ENCODE results near the gene LIN37. TPM values are rescaled to one million over a fixed set of nuclear protein-coding genes. Genes with fewer than 3 reads are reported as not detected.

The LIN37 gene
- total and polyA plus RNA-seq, 4 donors: 2.6 to 7.0 (median 6.1) TPM

- peaks cover 12 to 34% (median 25%) of the 10 kb centered on the region in 4 donors for H3K4me1 ChIP-seq (ENCODE audit: control insufficient read depth in 4 of 4, insufficient read depth in 4 of 4, low read length in 3 of 4)
- peak overlapping the region; percentile 69 to 91 (median 90) for H3K4me3 ChIP-seq (ENCODE audit: low read depth in 1 of 3, low read length in 3 of 3)
- peak overlapping the region; percentile 75 to 86 for H3K27ac ChIP-seq (ENCODE audit: low read depth in 1 of 2, low read length in 2 of 2)
- H3K9me3 ChIP-seq (ENCODE audit: control insufficient read depth in 4 of 4, low read length in 3 of 4): no peaks in the 10 kb centered on the region
- no peaks in the 10 kb centered on the region for H3K27me3 ChIP-seq (ENCODE audit: control insufficient read depth in 4 of 4, insufficient read depth in 4 of 4, low read length in 3 of 4)
- peaks cover 4 to 11% (median 9%) of the 10 kb centered on the region in 4 donors for H3K36me3 ChIP-seq (ENCODE audit: control insufficient read depth in 4 of 4, insufficient read depth in 3 of 4, low read depth in 1 of 4, low read length in 3 of 4)
- WGBS: under 1% methylated on average over 77 of the region's 77 CpGs
- DNase-seq (ENCODE audit: low spot score): peak; percentile 87
- TF ChIP-seq ATF3 (IDR thresholded peaks at IDR 0.05) (no peak), TAF1 (conservative IDR thresholded peaks at IDR 0.05) (peak; percentile 6), RAD21 (IDR thresholded peaks at IDR 0.05) (peak; percentile 80 to 83), NR2F2 (IDR thresholded peaks at IDR 0.05) (peak; percentile 12), ZBTB33 (IDR thresholded peaks at IDR 0.05) (no peak), RXRA (IDR thresholded peaks at IDR 0.05) (peak in 1 of 2 donors; percentile 19), MAX (IDR thresholded peaks at IDR 0.05) (peak; percentile 49), EGR1 (IDR thresholded peaks at IDR 0.05; ENCODE audit: low read depth in 2 of 2) (peak; percentile 89 to 92), FOXA2 (IDR thresholded peaks at IDR 0.05) (no peak), GABPA (IDR thresholded peaks at IDR 0.05 in 1 of 2, conservative IDR thresholded peaks at IDR 0.05 in 1 of 2) (no peak), HNF4A (conservative IDR thresholded peaks at IDR 0.05) (no peak), FOXA1 (IDR thresholded peaks at IDR 0.05) (no peak), YY1 (IDR thresholded peaks at IDR 0.05) (peak; percentile 53), JUND (IDR thresholded peaks at IDR 0.05) (no peak), HNF4G (IDR thresholded peaks at IDR 0.05) (no peak), SP1 (IDR thresholded peaks at IDR 0.05) (peak; percentile 52), CTCF (IDR thresholded peaks at IDR 0.05; ENCODE audit: low read depth, low read length, missing input control) (peak; percentile 79), REST (IDR thresholded peaks at IDR 0.05) (peak; percentile 79)
- H3K9ac ChIP-seq (ENCODE audit: low read depth in 1 of 2, low read length in 2 of 2): peak overlapping the region in 1 of 2 donors; percentile 84
These were observed 31.3 kb upstream of the LIN37 start for GRCh38 chr19:35716801-35717664.

Measured in liver (tissue), 9 donors.